ENCODE measurements around the gene CYB561A3. TPM values are rescaled to one million over a fixed set of nuclear protein-coding genes. Genes with fewer than 3 reads are reported as not detected.

CYB561A3 gene
- total RNA-seq, 1 experiment from 2014 or later: 54.7 TPM

GRCh38 chr11:61369372-61370348 is 8.0 kb upstream of the CYB561A3 start:
- Histone ChIP-seq H3K4me1 (ENCODE audit: insufficient read depth, low read length, poor library complexity, severe bottlenecking) (no peaks in the 10 kb centered on the region), H3K27ac (ENCODE audit: low read depth, low read length, poor library complexity, severe bottlenecking) (no peak overlapping the region)

GRCh38 chr11:61368646-61369045 is 7.0 kb upstream of the CYB561A3 start:
- ChIA-PET POLR2A (ENCODE audit: low non-redundant PET) (no interaction called here), CTCF (no interaction called here)
- no TSS peak for BruUV-seq (replicated peaks)
- Histone ChIP-seq H3K27ac (ENCODE audit: low read depth, low read length, poor library complexity, severe bottlenecking) (no peak overlapping the region), H3K9me3 (ENCODE audit: low read depth, low read length, poor library complexity, severe bottlenecking) (peaks cover 14% of the 10 kb centered on the region), H3K4me1 (ENCODE audit: insufficient read depth, low read length, poor library complexity, severe bottlenecking) (peaks cover under 1% of the 10 kb centered on the region), H3K4me3 (ENCODE audit: low read depth, low read length, poor library complexity, severe bottlenecking) (no peak overlapping the region), H3K27me3 (replicated peaks; ENCODE audit: insufficient read depth, low read depth, low read length, poor library complexity) (no peaks in the 10 kb centered on the region), H3K36me3 (ENCODE audit: insufficient read depth, low read length, poor library complexity, severe bottlenecking) (peaks cover 75% of the 10 kb centered on the region)
- DNase-seq (ENCODE audit: low spot score): no peak
- intact Hi-C loops (cut with micrococcal nuclease; ENCODE audit: unreplicated experiment): no loop called here
- no peak for TF ChIP-seq CTCF (conservative IDR thresholded peaks at IDR 0.05; ENCODE audit: low read depth, low read length)
- no peak for TF ChIP-seq EZH2 (IDR thresholded peaks at IDR 0.05; ENCODE audit: borderline replicate concordance, low read depth, low read length, poor library complexity, severe bottlenecking)

More at GRCh38 chr11:61369372-61370348, 8.0 kb upstream of the CYB561A3 start:
- BruUV-seq (replicated peaks): no TSS peak
- H3K4me3 ChIP-seq (ENCODE audit: low read depth, low read length, poor library complexity, severe bottlenecking): no peak overlapping the region
- no peaks in the 10 kb centered on the region for H3K27me3 ChIP-seq (replicated peaks; ENCODE audit: insufficient read depth, low read depth, low read length, poor library complexity)
- intact Hi-C loops (cut with micrococcal nuclease; ENCODE audit: unreplicated experiment): no loop called here
- no peak for DNase-seq (ENCODE audit: low spot score)
- CTCF ChIA-PET: no interaction called here
- no peak for TF ChIP-seq CTCF (conservative IDR thresholded peaks at IDR 0.05; ENCODE audit: low read depth, low read length)
- TF ChIP-seq EZH2 (IDR thresholded peaks at IDR 0.05; ENCODE audit: borderline replicate concordance, low read depth, low read length, poor library complexity, severe bottlenecking): no peak
- H3K9me3 ChIP-seq (ENCODE audit: low read depth, low read length, poor library complexity, severe bottlenecking): peaks cover 14% of the 10 kb centered on the region
- POLR2A ChIA-PET (ENCODE audit: low non-redundant PET): no interaction called here
- H3K36me3 ChIP-seq (ENCODE audit: insufficient read depth, low read length, poor library complexity, severe bottlenecking): peaks cover 65% of the 10 kb centered on the region

GRCh38 chr11:61367406-61367805 is 5.7 kb upstream of the CYB561A3 start:
- no peaks in the 10 kb centered on the region for H3K27me3 ChIP-seq (replicated peaks; ENCODE audit: insufficient read depth, low read depth, low read length, poor library complexity)
- no peak overlapping the region for H3K27ac ChIP-seq (ENCODE audit: low read depth, low read length, poor library complexity, severe bottlenecking)
- peaks cover 7% of the 10 kb centered on the region for H3K9me3 ChIP-seq (ENCODE audit: low read depth, low read length, poor library complexity, severe bottlenecking)
- BruUV-seq (replicated peaks): no TSS peak
- POLR2A ChIA-PET (ENCODE audit: low non-redundant PET): no interaction called here
- no peak for TF ChIP-seq CTCF (conservative IDR thresholded peaks at IDR 0.05; ENCODE audit: low read depth, low read length)
- TF ChIP-seq EZH2 (IDR thresholded peaks at IDR 0.05; ENCODE audit: borderline replicate concordance, low read depth, low read length, poor library complexity, severe bottlenecking): no peak
- CTCF ChIA-PET: no interaction called here
- no peak overlapping the region for H3K4me3 ChIP-seq (ENCODE audit: low read depth, low read length, poor library complexity, severe bottlenecking)
- H3K4me1 ChIP-seq (ENCODE audit: insufficient read depth, low read length, poor library complexity, severe bottlenecking): peaks cover 8% of the 10 kb centered on the region
- H3K36me3 ChIP-seq (ENCODE audit: insufficient read depth, low read length, poor library complexity, severe bottlenecking): peaks cover 69% of the 10 kb centered on the region
- no peak for DNase-seq (ENCODE audit: low spot score)
- intact Hi-C loops (cut with micrococcal nuclease; ENCODE audit: unreplicated experiment): no loop called here

Data from A673 (cell line).